Activated naive CD4-positive, alpha-beta T cell treated with anti-CD3 and anti-CD28 coated beads, Interleukin-2, amount 10 ng/mL, durations not matched to agents 7 days and 5 days (primary cell): ENCODE results near the gene MAMDC4.

Source experiments
- CTCF ChIA-PET: fragments of 350-600 bp; sonication (Branson Sonifier 250); formaldehyde crosslinking; loops from one replicate; lab custom pipeline; 2021; ENCODE audit warnings: antibody characterized with exemption; lab: Charles Lee
- DNase-seq: peaks from one replicate; pipeline ENCODE4 v3.0.0-alpha.2; 2020
- H3K27ac Mint-ChIP-seq: one replicate; pipeline ENCODE4 v1.8.0; 2021; ENCODE audit warnings: mild to moderate bottlenecking, moderate library complexity, mixed read lengths
- H3K27me3 Mint-ChIP-seq: one replicate; pipeline ENCODE4 v1.8.0; 2021; ENCODE audit warnings: mild to moderate bottlenecking, mixed read lengths
- H3K36me3 Mint-ChIP-seq: one replicate; pipeline ENCODE4 v1.8.0; 2021; ENCODE audit warnings: mixed read lengths
- H3K4me1 Mint-ChIP-seq: one replicate; pipeline ENCODE4 v1.8.0; 2021; ENCODE audit warnings: mixed read lengths
- H3K4me3 Mint-ChIP-seq: one replicate; pipeline ENCODE4 v1.8.0; 2021; ENCODE audit warnings: mild to moderate bottlenecking, moderate library complexity, mixed read lengths
- H3K9me3 Mint-ChIP-seq: one replicate; pipeline ENCODE4 v1.8.0; 2021; ENCODE audit warnings: mixed read lengths

The MAMDC4 gene

DNA sequence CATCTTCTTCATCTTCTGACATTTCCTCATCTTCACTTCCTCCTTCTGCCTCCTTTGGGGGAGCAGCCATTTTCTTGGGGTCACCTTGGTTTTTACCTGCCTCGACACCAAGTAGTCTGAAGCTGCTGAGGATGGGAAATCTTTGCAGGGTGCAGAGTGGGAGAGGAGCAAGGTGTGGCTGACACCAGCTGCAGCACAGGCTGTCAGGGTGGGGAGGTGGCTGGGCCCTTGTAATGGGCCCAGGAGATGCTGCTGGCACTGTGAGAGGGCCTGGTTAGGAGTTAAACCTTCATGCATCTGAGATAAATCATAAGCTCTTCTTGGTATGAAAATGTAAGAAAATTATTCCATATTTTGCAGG, 36.7 kb upstream of the MAMDC4 start:
- CTCF ChIA-PET: interaction anchor here (0.6 to 1.3 kb wide), 2 partner anchors 182 to 220 kb away, joined by 3 to 4 read pairs; no protein-coding TSS in a partner anchor
- Mint-ChIP-seq H3K27ac (peak overlapping the region; percentile 45), H3K9me3 (no peaks in the 10 kb centered on the region)

DNA sequence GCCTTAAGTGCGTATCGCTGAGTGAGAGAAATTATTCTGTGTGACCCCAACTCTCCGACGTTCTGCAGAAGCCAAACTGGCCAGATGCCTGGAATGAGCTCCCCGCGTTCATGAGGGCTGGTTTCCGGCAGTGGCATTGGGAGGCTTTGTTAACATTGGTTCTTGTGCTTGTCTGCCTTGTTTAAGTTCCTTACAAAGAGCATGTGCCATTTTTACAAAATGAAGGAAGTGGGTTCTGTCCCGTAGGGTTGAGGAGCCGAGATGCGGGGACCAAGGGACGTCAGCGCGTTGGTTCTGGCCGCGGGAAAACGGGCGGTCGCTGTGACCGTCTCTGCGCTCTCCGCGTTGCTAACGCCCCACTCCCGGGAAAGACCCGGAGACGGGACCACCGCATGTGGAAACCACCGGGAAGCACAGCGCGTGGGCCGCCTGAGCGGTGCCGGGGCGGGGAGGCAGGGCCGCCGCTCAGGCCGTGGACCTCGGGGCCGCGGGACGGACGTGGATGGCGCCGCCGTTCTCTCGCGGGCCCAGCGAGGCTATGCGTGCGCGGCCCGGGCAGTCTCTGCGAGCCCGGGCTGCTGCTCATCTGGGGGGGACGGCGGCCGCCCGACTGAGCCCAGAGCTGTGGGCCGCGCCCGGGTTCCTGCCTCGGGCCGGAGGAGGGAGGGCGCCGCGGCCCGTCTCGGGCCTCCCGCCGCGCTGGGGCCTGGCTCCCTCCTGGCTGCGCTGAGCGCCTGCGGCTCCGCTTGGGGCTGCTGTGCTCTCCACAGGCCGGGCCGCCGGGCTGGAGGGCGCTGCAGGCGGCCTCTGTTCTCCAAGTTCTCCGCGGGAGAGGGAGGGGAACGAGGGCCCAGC, 30.9 kb upstream of the MAMDC4 start:
- Mint-ChIP-seq H3K9me3 (no peaks in the 10 kb centered on the region), H3K36me3 (peaks cover 16% of the 10 kb centered on the region), H3K4me3 (no peak overlapping the region), H3K4me1 (peaks cover 6% of the 10 kb centered on the region), H3K27ac (no peak overlapping the region), H3K27me3 (peaks cover 3% of the 10 kb centered on the region)
- CTCF ChIA-PET: interaction anchor here (1.7 kb wide), 1 partner anchor 21 kb away, joined by 5 read pairs; the partner anchor contains the start of gene AJM1
- DNase-seq: no peak

More for the DNA sequence above, 36.7 kb upstream of the MAMDC4 start:
- DNase-seq: no peak
- H3K4me3 Mint-ChIP-seq: no peak overlapping the region
- peaks cover 37% of the 10 kb centered on the region for H3K36me3 Mint-ChIP-seq
- no peaks in the 10 kb centered on the region for H3K27me3 Mint-ChIP-seq
- peaks cover 41% of the 10 kb centered on the region for H3K4me1 Mint-ChIP-seq

DNA sequence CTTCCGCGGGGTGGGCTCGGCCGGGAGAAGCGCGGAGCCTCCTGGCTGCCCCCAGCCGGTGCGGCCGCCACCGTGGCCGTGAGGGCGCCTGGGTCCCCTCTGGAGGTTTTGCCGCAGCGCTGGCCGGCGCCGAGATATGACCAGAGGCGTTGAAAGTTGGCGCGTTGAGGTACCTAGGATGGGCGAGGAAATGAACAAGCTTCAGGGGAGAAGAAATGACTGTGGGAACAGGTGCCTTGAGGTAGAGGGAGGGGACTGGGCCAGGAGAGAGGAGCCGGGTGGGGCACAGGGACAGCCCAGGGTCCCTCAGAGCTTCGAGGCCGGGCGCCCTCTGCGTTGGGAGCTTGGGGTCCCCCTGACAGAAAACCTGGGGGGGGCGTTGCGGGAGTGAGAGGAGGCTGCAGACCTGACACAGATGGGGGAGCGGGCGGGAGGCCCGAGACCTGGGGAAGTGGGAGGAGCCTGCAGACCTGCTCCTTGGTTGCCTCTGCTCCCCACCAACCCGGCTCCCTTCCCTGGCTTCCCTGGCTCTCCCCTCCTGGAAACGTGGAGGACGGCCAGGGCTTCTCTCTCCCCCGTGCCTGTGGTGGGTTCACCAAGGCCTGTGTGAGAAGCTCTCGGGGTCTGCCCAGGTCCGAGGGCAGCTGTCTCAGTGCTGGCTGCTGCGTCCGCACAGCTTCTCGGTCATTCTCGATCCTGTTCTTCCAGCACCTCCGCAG, 30.2 kb upstream of the MAMDC4 start:
- no peak for DNase-seq
- no peak overlapping the region for H3K4me3 Mint-ChIP-seq
- no peak overlapping the region for H3K27ac Mint-ChIP-seq
- CTCF ChIA-PET: interaction anchor here (1.6 kb wide), 1 partner anchor 20 kb away, joined by 7 read pairs; the partner anchor contains the start of gene AJM1
- peaks cover 12% of the 10 kb centered on the region for H3K36me3 Mint-ChIP-seq
- peaks cover 6% of the 10 kb centered on the region for H3K4me1 Mint-ChIP-seq
- H3K9me3 Mint-ChIP-seq: no peaks in the 10 kb centered on the region
- H3K27me3 Mint-ChIP-seq: peaks cover 3% of the 10 kb centered on the region

DNA sequence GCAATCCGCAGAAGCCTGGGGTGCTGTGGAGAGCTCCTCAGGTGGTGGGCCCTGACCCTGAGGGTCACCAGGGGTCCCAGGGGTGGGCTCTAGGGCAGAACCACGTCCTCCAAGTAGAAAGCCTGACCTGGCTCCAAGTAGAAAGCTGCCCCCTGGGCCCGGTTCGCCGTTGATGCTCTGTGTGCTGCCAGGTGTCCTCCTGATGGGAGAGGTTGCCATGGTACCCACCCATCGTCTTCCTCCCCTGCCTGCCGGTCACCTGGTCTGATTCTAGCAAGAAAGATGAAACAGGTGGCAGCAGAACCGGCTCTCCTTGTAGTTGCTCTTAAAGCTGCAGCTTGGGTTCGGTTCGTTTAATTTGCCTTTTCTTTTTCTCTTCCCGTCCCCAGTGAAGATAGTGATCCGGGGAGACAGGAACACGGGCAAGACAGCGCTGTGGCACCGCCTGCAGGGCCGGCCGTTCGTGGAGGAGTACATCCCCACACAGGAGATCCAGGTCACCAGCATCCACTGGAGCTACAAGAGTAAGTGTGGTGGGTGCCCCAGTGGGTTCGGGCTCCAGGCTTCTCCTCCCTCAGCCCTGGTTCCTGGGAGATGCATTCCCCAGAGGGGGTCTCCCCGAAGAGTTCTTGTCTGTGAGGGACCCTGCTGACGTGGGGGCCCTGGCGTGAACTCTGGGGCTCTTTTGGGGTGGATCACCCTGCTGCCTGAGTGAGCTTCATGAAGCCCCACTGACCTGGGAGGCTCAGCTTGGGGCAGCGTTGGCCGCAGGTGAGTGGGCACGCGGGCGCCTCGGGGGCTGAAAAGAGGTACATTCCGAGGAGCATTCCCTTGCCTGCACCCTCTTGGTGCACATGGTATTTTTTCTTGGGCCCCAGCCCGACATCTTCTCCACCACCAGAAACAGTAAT, 28.8 kb upstream of the MAMDC4 start:
- no peak for DNase-seq
- H3K9me3 Mint-ChIP-seq: no peaks in the 10 kb centered on the region
- no peak overlapping the region for H3K27ac Mint-ChIP-seq
- H3K36me3 Mint-ChIP-seq: peaks cover 9% of the 10 kb centered on the region
- H3K4me1 Mint-ChIP-seq: peaks cover 6% of the 10 kb centered on the region
- CTCF ChIA-PET: interaction anchor here (1.6 kb wide), 1 partner anchor 19 kb away, joined by 7 read pairs; the partner anchor contains the start of gene AJM1
- H3K27me3 Mint-ChIP-seq: peaks cover 3% of the 10 kb centered on the region
- H3K4me3 Mint-ChIP-seq: no peak overlapping the region

DNA sequence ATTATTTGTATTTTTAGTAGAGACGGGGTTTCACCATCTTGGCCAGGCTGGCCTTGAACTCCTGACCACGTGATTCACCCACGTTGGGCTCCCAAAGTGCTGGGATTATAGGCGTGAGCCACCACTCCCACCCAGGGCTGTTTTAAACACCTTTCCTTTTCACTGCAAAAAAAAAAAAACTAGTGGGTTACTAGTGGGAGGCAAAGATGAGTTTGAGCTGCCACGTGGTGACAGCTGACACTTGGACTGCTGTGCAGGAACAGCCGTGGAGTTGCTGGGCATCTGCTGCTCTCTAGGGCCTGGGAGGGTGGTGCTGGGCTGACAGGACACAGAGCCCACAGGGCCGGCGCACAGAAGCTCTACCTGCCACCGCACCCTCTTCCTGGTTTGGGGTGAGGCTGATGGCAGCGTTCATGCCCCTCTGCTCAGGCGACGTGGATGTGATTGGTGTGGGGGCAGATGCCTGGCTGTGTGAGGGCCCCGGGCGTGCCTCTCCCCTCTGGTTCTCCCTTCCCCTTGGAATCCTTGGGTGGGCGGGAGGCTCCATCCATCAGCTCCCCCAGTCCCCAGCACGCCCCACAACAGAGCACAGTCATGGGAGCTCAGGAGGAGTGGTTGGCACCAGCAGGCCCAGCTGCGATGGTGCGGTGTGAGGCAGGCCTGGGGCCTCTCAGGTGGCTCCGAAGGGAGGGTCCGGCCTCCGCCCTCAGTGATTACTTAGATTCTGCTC, 27.5 kb upstream of the MAMDC4 start:
- CTCF ChIA-PET: no interaction called here

DNA sequence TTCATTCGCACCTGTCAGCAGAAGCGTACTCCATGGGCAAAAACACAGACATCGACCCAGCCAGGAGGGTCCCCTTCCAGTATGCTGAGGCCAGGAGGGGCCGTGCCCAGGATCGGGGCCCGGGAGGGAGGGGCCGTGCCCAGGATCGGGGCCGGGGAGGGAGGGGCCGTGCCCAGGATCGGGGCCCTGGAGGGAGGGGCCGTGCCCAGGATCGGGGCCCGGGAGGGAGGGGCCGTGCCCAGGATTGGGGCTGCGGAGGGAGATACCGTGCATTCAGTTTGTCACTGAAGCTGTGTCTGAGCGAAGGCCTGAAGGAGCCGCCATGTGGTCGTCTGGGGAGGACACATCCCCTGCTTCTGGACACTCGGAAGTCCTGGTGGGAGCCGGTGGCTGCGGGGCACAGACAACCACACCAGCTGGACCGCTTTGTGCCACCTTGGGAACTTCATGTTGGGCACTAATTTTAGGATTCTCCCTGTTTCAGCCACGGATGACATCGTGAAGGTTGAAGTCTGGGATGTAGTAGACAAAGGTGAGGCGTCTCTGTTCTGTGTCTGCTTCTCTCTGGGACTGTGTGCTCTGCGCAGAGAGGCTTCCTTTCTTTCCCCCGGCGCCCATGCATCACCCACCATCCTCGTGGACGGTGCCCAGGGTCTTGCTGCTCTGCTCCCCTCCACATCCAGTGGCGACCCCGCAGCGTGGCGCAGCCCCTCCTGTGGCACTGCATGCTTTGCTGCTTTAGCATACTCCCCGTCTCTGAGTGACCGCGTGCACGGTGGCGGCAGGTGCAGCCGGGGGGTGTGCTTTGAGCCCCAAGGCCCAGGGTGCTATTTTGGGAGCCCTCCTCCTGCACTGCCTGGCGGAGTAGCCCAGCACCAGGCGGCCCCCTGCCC, 26.6 kb upstream of the MAMDC4 start:
- DNase-seq: no peak
- Mint-ChIP-seq H3K4me1 (peaks cover 6% of the 10 kb centered on the region), H3K27ac (no peak overlapping the region), H3K4me3 (no peak overlapping the region), H3K9me3 (no peaks in the 10 kb centered on the region), H3K27me3 (peaks cover 3% of the 10 kb centered on the region), H3K36me3 (peaks cover 22% of the 10 kb centered on the region)
- CTCF ChIA-PET: no interaction called here

More for the DNA sequence above, 27.5 kb upstream of the MAMDC4 start:
- Mint-ChIP-seq H3K36me3 (peaks cover 21% of the 10 kb centered on the region), H3K27me3 (peaks cover 3% of the 10 kb centered on the region), H3K27ac (no peak overlapping the region), H3K9me3 (no peaks in the 10 kb centered on the region), H3K4me3 (no peak overlapping the region), H3K4me1 (peaks cover 6% of the 10 kb centered on the region)
- no peak for DNase-seq

DNA sequence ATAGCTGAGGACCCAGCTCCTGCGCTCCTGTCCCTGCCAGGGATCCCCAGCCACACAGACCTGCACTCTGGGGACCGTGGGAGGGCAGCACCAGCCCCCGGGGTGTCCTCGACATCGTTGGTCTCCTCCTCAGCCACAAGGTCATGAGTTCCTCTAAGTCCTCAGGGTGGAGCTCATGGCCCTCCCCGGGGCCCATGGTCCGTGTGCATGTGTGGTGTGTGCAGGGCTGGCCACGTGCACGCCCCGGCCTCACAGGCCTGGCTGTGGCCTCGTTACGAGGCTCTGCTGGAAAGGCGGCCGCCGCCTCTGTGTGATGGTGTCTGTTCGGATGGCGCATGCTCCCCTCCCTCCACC, 26.0 kb upstream of the MAMDC4 start:
- Mint-ChIP-seq H3K4me1 (peaks cover under 1% of the 10 kb centered on the region), H3K27ac (no peak overlapping the region), H3K9me3 (no peaks in the 10 kb centered on the region), H3K27me3 (peaks cover under 1% of the 10 kb centered on the region), H3K36me3 (peaks cover 16% of the 10 kb centered on the region), H3K4me3 (no peak overlapping the region)
- CTCF ChIA-PET: interaction anchor here (0.9 kb wide), 1 partner anchor 16 kb away, joined by 3 read pairs; the partner anchor contains the start of gene AJM1
- DNase-seq: no peak

DNA sequence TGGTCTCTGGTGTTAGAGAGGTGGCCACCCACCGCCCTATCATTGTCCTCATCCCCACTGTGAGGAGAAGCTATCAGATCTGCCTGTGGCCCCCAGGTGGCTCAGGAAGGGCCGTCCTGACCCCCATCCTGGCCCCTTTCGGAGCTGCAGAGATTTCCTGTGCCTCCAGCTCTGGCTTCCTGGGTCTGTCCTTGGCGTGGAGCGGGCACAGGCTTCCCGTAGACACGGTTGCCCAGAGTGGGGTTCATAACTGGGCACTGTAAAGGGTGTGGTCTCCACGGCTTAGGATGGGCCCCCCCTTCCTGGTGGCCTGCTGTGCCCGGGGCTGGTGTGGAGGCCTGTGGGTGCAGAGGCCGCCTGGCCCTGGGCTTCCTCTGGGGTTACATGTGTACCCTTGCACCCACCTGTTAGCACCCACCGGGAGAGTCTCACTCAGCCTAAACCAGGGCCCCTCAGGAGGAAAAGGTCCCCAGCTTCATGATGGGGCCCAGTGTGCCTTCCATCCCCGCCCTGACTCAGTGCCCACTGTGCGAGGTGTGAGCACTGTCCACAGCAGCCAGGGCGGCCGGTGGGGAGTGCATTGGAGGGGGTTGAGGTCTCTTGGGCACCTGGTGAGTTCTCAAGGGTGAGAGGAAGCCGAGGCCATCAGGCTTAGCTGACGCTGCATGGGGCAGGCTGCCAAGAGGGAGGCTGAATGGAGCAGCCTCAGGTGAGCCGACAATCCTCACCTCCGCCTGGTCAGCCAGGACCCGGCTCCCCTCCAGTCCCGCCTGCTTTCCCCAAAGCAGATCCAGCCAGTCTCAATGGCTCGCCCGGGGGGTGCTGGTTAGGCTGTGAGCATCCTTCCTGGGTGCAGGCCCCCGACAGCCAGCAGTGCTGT, 25.2 kb upstream of the MAMDC4 start:
- DNase-seq: no peak
- H3K27me3 Mint-ChIP-seq: no peaks in the 10 kb centered on the region
- H3K27ac Mint-ChIP-seq: no peak overlapping the region
- H3K4me1 Mint-ChIP-seq: no peaks in the 10 kb centered on the region
- no peak overlapping the region for H3K4me3 Mint-ChIP-seq
- CTCF ChIA-PET: interaction anchor here (0.9 to 1.2 kb wide), 2 partner anchors 15 kb away, joined by 3 to 8 read pairs; partner anchors contain the start of gene AJM1
- H3K36me3 Mint-ChIP-seq: peaks cover 22% of the 10 kb centered on the region
- H3K9me3 Mint-ChIP-seq: no peaks in the 10 kb centered on the region

DNA sequence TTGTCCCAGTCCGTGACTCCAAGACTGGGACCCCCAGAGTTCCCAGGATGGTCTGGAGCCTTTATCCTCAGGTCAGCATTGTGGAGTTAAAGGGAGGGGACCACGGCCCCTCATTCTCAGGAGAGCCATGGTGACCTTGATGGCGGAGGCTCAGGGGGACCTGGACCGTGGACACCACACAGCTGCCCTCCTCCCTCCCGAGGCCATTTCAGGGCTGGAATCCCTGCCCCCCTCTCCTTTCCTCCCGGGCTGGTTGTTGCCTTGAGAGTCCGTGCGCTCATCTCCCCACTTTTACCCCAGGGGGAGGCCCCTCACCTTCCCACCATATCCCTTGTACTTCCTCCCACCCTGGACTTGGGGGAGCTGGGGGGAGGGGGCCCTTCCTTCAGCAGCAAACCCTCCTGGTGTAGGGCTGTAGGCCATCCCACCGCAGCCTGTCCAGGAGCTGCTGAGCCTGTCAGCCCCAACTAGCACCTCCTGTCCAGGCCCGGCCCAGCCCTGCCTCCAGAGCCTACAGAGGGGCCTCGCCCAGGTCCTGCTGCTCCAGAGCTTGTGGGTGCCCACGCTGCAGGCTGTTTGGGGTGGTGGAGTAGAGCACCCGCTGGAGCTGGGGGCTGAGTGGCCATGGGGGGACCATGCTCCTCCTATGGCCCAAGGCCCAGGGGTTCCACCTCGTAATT, 24.2 kb upstream of the MAMDC4 start:
- Mint-ChIP-seq H3K27ac (no peak overlapping the region), H3K27me3 (no peaks in the 10 kb centered on the region), H3K9me3 (no peaks in the 10 kb centered on the region), H3K4me3 (no peak overlapping the region), H3K36me3 (peaks cover 24% of the 10 kb centered on the region), H3K4me1 (no peaks in the 10 kb centered on the region)
- DNase-seq: no peak
- CTCF ChIA-PET: interaction anchor here (1.2 kb wide), 1 partner anchor 14 kb away, joined by 8 read pairs; the partner anchor contains the start of gene AJM1

DNA sequence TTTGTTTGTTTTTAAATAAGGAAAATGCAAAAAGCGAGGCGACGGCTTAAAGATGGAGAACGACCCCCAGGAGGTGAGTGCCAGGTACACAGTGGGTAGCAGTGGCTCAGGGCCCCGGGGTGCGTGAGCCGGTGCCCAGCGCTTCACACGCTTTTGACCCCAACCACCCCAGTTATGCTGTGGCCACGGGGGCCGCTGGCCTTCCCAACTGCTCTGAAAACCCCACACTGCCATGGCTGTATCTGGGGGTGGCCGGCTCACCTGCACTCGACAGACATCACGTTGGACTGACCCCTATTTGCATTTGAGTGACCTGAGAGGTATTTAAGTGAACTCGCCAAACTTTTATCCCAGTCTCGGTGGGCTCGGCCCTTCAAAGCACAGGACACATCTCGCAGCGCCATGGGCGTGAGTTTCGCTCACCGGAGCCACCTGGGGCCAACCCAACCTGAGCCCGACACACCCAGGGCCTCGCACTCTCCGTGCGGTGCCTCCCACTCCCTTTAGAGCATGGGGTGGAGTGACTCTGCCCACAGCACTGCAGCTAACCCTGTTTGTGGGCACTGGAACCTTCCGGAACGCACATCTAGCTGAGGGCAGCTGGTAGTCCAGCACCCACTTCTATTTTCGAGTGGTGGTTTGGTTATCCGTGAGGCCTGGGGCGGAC, 23.5 kb upstream of the MAMDC4 start:
- Mint-ChIP-seq H3K27ac (no peak overlapping the region), H3K27me3 (no peaks in the 10 kb centered on the region), H3K4me3 (no peak overlapping the region), H3K4me1 (no peaks in the 10 kb centered on the region), H3K36me3 (peaks cover 22% of the 10 kb centered on the region), H3K9me3 (no peaks in the 10 kb centered on the region)
- CTCF ChIA-PET: interaction anchor here (1.2 kb wide), 1 partner anchor 14 kb away, joined by 8 read pairs; the partner anchor contains the start of gene AJM1
- DNase-seq: no peak

DNA sequence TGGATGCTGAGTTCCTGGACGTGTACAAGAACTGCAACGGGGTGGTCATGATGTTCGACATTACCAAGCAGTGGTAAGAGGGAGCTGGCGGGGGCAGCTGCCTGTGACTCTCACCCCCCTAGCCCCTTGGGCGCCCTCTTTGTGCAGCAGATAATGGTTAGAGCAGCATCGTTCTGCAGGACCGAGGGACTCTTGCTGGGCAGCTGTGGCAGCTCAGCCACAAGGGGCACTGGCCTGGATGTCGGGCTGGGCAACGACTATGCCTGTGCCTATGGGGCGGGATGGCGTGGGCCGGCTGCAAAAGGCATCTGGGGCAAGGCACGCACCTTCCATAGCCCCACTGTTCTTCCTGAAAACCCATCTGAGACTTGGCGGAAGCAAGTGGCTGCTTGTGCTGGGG, 22.7 kb upstream of the MAMDC4 start:
- CTCF ChIA-PET: no interaction called here
- Mint-ChIP-seq H3K4me1 (no peaks in the 10 kb centered on the region), H3K36me3 (peaks cover 27% of the 10 kb centered on the region)

More for the DNA sequence above, 22.7 kb upstream of the MAMDC4 start:
- H3K9me3 Mint-ChIP-seq: no peaks in the 10 kb centered on the region
- no peak overlapping the region for H3K4me3 Mint-ChIP-seq
- no peak overlapping the region for H3K27ac Mint-ChIP-seq
- DNase-seq: no peak
- H3K27me3 Mint-ChIP-seq: no peaks in the 10 kb centered on the region
